ENCODE results near the gene LYPLAL1. TPM values are rescaled to one million over a fixed set of nuclear protein-coding genes. Genes with fewer than 3 reads are reported as not detected.

Gene LYPLAL1
- total and polyA plus RNA-seq, 10 donors: 13.6 to 42.5 (median 28.8) TPM

DNA sequence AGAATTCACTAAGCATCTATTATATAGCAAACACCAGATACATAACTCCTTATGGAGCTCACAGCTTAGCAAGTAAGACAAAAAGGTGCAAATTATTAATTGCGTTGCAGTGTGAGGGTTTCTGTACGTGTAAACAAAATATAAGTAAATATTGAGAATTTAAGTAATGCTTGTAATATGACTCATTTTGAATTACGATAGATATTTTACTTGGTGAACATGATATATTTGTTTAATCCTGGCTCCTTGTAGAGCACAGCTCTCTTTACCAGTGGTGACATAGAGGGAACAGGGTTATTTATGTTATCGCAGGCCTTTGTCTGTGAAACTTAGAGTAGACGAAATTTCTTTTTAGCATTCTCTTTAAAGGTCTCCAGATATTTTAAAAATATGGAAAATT, 36.4 kb downstream of the LYPLAL1 start:
- Histone ChIP-seq H3K4me1 (no peaks in the 10 kb centered on the region), H3K27me3 (replicated peaks in 1 of 7) (no peaks in the 10 kb centered on the region), H3K36me3 (peaks cover 0 to 26% (median 2%) of the 10 kb centered on the region in 6 donors), H3K27ac (no peak overlapping the region), H3K4me3 (no peak overlapping the region), H3K9me3 (no peaks in the 10 kb centered on the region)
- intact Hi-C loops (cut with DNase I; ENCODE audit: low total_unique reads): no loop called here
- 93 to 98% (median 96%) methylated on average over 5 of the region's 5 CpGs for WGBS, 5 donors
- TF ChIP-seq POLR2A (IDR thresholded peaks at IDR 0.05): no peak
- TF ChIP-seq, protein P1, sequence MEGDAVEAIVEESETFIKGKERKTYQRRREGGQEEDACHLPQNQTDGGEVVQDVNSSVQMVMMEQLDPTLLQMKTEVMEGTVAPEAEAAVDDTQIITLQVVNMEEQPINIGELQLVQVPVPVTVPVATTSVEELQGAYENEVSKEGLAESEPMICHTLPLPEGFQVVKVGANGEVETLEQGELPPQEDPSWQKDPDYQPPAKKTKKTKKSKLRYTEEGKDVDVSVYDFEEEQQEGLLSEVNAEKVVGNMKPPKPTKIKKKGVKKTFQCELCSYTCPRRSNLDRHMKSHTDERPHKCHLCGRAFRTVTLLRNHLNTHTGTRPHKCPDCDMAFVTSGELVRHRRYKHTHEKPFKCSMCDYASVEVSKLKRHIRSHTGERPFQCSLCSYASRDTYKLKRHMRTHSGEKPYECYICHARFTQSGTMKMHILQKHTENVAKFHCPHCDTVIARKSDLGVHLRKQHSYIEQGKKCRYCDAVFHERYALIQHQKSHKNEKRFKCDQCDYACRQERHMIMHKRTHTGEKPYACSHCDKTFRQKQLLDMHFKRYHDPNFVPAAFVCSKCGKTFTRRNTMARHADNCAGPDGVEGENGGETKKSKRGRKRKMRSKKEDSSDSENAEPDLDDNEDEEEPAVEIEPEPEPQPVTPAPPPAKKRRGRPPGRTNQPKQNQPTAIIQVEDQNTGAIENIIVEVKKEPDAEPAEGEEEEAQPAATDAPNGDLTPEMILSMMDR (IDR thresholded peaks at IDR 0.05 in 8 of 11, conservative IDR thresholded peaks at IDR 0.05 in 3 of 11): no peak
- TF ChIP-seq POLR2AphosphoS5 (IDR thresholded peaks at IDR 0.05): no peak
- no peak for DNase-seq

DNA sequence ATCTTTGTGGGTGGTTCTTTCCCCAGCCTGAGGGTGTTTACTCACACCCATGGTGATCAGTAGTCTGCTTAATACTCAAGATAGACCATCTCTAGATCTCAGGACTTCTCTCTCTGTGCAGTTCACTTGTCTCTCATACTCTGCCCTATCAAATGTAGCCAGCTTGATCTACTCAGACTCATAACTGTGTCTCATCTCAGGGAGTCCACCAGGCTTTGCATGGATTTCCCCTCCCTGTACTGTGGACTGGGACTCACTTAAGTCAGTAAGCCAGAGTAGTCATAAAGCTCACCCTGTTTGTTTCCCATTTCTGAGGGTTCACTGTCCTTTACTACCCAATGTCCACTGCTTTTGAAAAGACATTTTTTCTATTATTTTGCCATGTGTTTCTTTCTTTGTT, 41.8 kb downstream of the LYPLAL1 start:
- Histone ChIP-seq H3K4me3 (no peak overlapping the region), H3K36me3 (peaks cover 0 to 37% (median 2%) of the 10 kb centered on the region in 6 donors), H3K9me3 (no peaks in the 10 kb centered on the region), H3K27ac (no peak overlapping the region), H3K4me1 (no peaks in the 10 kb centered on the region), H3K27me3 (replicated peaks in 1 of 7) (no peaks in the 10 kb centered on the region)
- intact Hi-C loops (cut with DNase I; ENCODE audit: low total_unique reads): no loop called here
- TF ChIP-seq, protein P1 (IDR thresholded peaks at IDR 0.05 in 8 of 11, conservative IDR thresholded peaks at IDR 0.05 in 3 of 11): no peak
- TF ChIP-seq POLR2A (IDR thresholded peaks at IDR 0.05): no peak
- no peak for TF ChIP-seq POLR2AphosphoS5 (IDR thresholded peaks at IDR 0.05)
- DNase-seq: no peak

- no peaks in the 10 kb centered on the region for H3K4me1 ChIP-seq
- no peak overlapping the region for H3K27ac ChIP-seq
- H3K36me3 ChIP-seq: peaks cover 0 to 11% (median 0%) of the 10 kb centered on the region in 6 donors
- no peaks in the 10 kb centered on the region for H3K9me3 ChIP-seq
- intact Hi-C loops (cut with DNase I; ENCODE audit: low total_unique reads): no loop called here
- no peak for DNase-seq
- 83 to 94% (median 91%) methylated on average over 3 of the region's 3 CpGs for WGBS, 5 donors
- no peak overlapping the region for H3K4me3 ChIP-seq
- no peaks in the 10 kb centered on the region for H3K27me3 ChIP-seq (replicated peaks in 1 of 7)
- TF ChIP-seq POLR2A (IDR thresholded peaks at IDR 0.05) (no peak), POLR2AphosphoS5 (IDR thresholded peaks at IDR 0.05) (no peak)
- TF ChIP-seq, protein P1 (IDR thresholded peaks at IDR 0.05 in 8 of 11, conservative IDR thresholded peaks at IDR 0.05 in 3 of 11): no peak
Observed at GRCh38 chr1:219220945-219221344, 47.3 kb downstream of the LYPLAL1 start.

DNA sequence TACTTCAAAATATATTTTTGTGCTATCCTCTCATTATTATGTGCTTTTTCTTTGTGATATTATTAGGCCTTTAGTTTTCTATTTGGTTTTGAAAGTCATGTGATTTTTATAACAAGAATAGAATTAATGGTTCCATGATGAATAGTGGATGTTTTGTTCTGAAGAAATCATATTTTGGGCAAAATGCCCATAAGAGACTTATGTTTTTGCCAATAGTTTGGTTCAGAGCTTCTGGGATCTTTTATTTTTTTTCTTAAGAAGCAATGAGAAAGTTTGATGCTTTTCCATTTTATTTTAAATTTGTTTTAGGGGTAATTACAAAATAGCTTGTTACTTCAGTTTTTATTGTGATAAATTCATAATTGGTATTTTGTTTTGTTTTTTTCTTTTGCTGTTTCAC, 49.8 kb downstream of the LYPLAL1 start:
- Histone ChIP-seq H3K27ac (no peak overlapping the region), H3K4me3 (no peak overlapping the region), H3K4me1 (no peaks in the 10 kb centered on the region), H3K9me3 (no peaks in the 10 kb centered on the region), H3K36me3 (peaks cover 0 to 18% (median 0%) of the 10 kb centered on the region in 6 donors), H3K27me3 (replicated peaks in 1 of 7) (no peaks in the 10 kb centered on the region)
- intact Hi-C loops (cut with DNase I; ENCODE audit: low total_unique reads): no loop called here
- TF ChIP-seq POLR2A (IDR thresholded peaks at IDR 0.05): no peak
- TF ChIP-seq, protein P1 (IDR thresholded peaks at IDR 0.05 in 8 of 11, conservative IDR thresholded peaks at IDR 0.05 in 3 of 11): no peak
- TF ChIP-seq POLR2AphosphoS5 (IDR thresholded peaks at IDR 0.05): no peak
- no peak for DNase-seq
